Sigmoid colon (tissue), 7 donors: ENCODE measurements around the gene INSIG1. TPM values are rescaled to one million over a fixed set of nuclear protein-coding genes. Genes with fewer than 3 reads are reported as not detected.

Experiments used
- DNase-seq: peaks from one replicate; pipeline ENCODE4 v3.0.0-alpha.2; 2019
- H3K27ac ChIP-seq, 4 donors: fragments of 200-600 bp; sonication (generic); one replicate each; pipeline ENCODE4 v1.5.1; 2016 to 2019; ENCODE audit warnings: mild to moderate bottlenecking in 1 of 4
- H3K27me3 ChIP-seq, 3 donors: fragments of 200-600 bp; sonication (generic); one replicate each; pipeline ENCODE4 v1.5.1; 2019; ENCODE audit warnings: mild to moderate bottlenecking in 1 of 3
- H3K36me3 ChIP-seq, 4 donors: fragments of 200-600 bp; sonication (generic); one replicate each; pipeline ENCODE4 v1.5.1; 2016 to 2019
- H3K4me1 ChIP-seq, 4 donors: fragments of 200-600 bp; sonication (generic); one replicate each; pipeline ENCODE4 v1.5.1; 2017 to 2019
- H3K4me3 ChIP-seq, 4 donors: fragments of 200-600 bp; sonication (generic); one replicate each; pipeline ENCODE4 v1.5.1; 2017 to 2019; ENCODE audit warnings: mild to moderate bottlenecking in 2 of 4, moderate library complexity in 1 of 4
- H3K9me3 ChIP-seq, 4 donors: fragments of 200-600 bp in 3 of 4; sonication (generic) in 3 of 4; one replicate each; pipeline versions ENCODE4 v1.5.1 to v1.6.1; 2013 to 2019
- CTCF ChIP-seq, 4 experiments: fragments of 450-650 bp in 3 of 4; fragments of 200-600 bp in 1 of 4; IDR thresholded peaks; one replicate each; pipeline ENCODE4 v1.5.1; 2016 to 2019; ENCODE audit warnings: antibody characterized with exemption in 4 of 4, mild to moderate bottlenecking in 3 of 4, moderate library complexity in 2 of 4
- EP300 ChIP-seq, 4 donors: sonication (generic); formaldehyde crosslinking; IDR thresholded peaks; one replicate each; pipeline ENCODE4 v1.6.1; 2017; ENCODE audit warnings: antibody characterized with exemption in 4 of 4
- POLR2A ChIP-seq, 2 donors: fragments of 450-650 bp; IDR thresholded peaks; one replicate each; pipeline ENCODE4 v1.6.1; 2016; ENCODE audit warnings: antibody characterized with exemption in 2 of 2, mild to moderate bottlenecking in 2 of 2, moderate library complexity in 2 of 2
- POLR2AphosphoS5 ChIP-seq, 4 donors: sonication (generic); formaldehyde crosslinking; IDR thresholded peaks; one replicate each; pipeline ENCODE4 v1.6.1; 2017; ENCODE audit warnings: antibody characterized with exemption in 4 of 4
- WGBS, 2 donors: extraction: QIAGEN DNeasy Blood & Tissue Kit; methylation state at CpG; one replicate each; pipeline ENCODE4 v1.1.7; 2013; 5-methylcytosine and 5-hydroxymethylcytosine counted together
- intact Hi-C: fragments of 100-400 bp; cut with DNase I; formaldehyde crosslinking; loops from one replicate; pipeline ENCODE4 v1.15.1; 2023
- polyA plus RNA-seq, 3 donors: library from polyadenylated mRNA; stranded (reverse); fragments of 200-250 nt; gene quantifications; one replicate each; pipeline ENCODE4 v1.2.3, GENCODE V29; 2013
- total RNA-seq, 4 donors: library from RNA; depleted of rRNA; stranded (reverse); fragments of >200 nt; gene quantifications; one replicate each; pipeline ENCODE4 v1.1.0, GENCODE V29; 2016
- donor health status: healthy with polysubstance abuse.
- donor health status: Bipolar disorder and iron deficiency.
- donor health status: healthy.

The INSIG1 gene
- total and polyA plus RNA-seq, 7 donors = 22.2 to 102 (median 39.1) TPM

- 65 to 82% methylated on average over 13 of the region's 13 CpGs for WGBS, 2 donors
- Histone ChIP-seq H3K36me3 (no peaks in the 10 kb centered on the region), H3K27me3 (peaks cover 0 to 27% (median 0%) of the 10 kb centered on the region in 3 donors), H3K4me3 (no peak overlapping the region), H3K9me3 (no peaks in the 10 kb centered on the region), H3K4me1 (no peaks in the 10 kb centered on the region), H3K27ac (no peak overlapping the region)
- DNase-seq = no peak
- intact Hi-C loops = no loop called here
- TF ChIP-seq POLR2A (IDR thresholded peaks at IDR 0.05) = no peak
- no peak for TF ChIP-seq POLR2AphosphoS5 (IDR thresholded peaks at IDR 0.05)
- TF ChIP-seq EP300 (IDR thresholded peaks at IDR 0.05) = no peak
- TF ChIP-seq CTCF (IDR thresholded peaks at IDR 0.05) = no peak
These were observed 30.1 kb downstream of the INSIG1 start for GRCh38 chr7:155327590-155328320.

- no peaks in the 10 kb centered on the region for H3K4me1 ChIP-seq
- H3K4me3 ChIP-seq = no peak overlapping the region
- 15% methylated on average over 1 of the region's 5 CpGs; no CpG with 5 or more reads in 1 of the 2 donors for WGBS, 2 donors
- H3K27ac ChIP-seq = no peak overlapping the region
- TF ChIP-seq EP300 (IDR thresholded peaks at IDR 0.05) (no peak), POLR2A (IDR thresholded peaks at IDR 0.05) (no peak), CTCF (IDR thresholded peaks at IDR 0.05) (no peak), POLR2AphosphoS5 (IDR thresholded peaks at IDR 0.05) (no peak)
- DNase-seq = no peak
- H3K9me3 ChIP-seq = no peaks in the 10 kb centered on the region
- peaks cover 0 to 30% (median 0%) of the 10 kb centered on the region in 3 donors for H3K27me3 ChIP-seq
- no peaks in the 10 kb centered on the region for H3K36me3 ChIP-seq
- intact Hi-C loops = no loop called here
These were observed 31.5 kb downstream of the INSIG1 start for GRCh38 chr7:155329225-155329624.

- Histone ChIP-seq H3K9me3 (no peaks in the 10 kb centered on the region), H3K4me1 (no peaks in the 10 kb centered on the region), H3K36me3 (no peaks in the 10 kb centered on the region), H3K27me3 (peaks cover 0 to 18% (median 0%) of the 10 kb centered on the region in 3 donors), H3K27ac (no peak overlapping the region), H3K4me3 (no peak overlapping the region)
- WGBS, 2 donors = 64 to 73% methylated on average over 4 of the region's 4 CpGs
- TF ChIP-seq POLR2A (IDR thresholded peaks at IDR 0.05) (no peak), CTCF (IDR thresholded peaks at IDR 0.05) (no peak), EP300 (IDR thresholded peaks at IDR 0.05) (no peak), POLR2AphosphoS5 (IDR thresholded peaks at IDR 0.05) (no peak)
- no peak for DNase-seq
- intact Hi-C loops = no loop called here
These were observed 33.7 kb downstream of the INSIG1 start for GRCh38 chr7:155331396-155331795.

- no peaks in the 10 kb centered on the region for H3K4me1 ChIP-seq
- no peak overlapping the region for H3K27ac ChIP-seq
- DNase-seq = no peak
- H3K9me3 ChIP-seq = no peaks in the 10 kb centered on the region
- peaks cover 0 to 15% (median 0%) of the 10 kb centered on the region in 3 donors for H3K27me3 ChIP-seq
- H3K4me3 ChIP-seq = no peak overlapping the region
- no peak for TF ChIP-seq CTCF (IDR thresholded peaks at IDR 0.05)
- no peak for TF ChIP-seq POLR2AphosphoS5 (IDR thresholded peaks at IDR 0.05)
- TF ChIP-seq POLR2A (IDR thresholded peaks at IDR 0.05) = no peak
- no peak for TF ChIP-seq EP300 (IDR thresholded peaks at IDR 0.05)
- 76 to 81% methylated on average over 23 of the region's 23 CpGs for WGBS, 2 donors
- intact Hi-C loops = no loop called here
- H3K36me3 ChIP-seq = no peaks in the 10 kb centered on the region
These were observed 35.9 kb downstream of the INSIG1 start for GRCh38 chr7:155333346-155334234.
